Mucosa of descending colon (tissue), 3 donors: ENCODE measurements around the gene MGA. TPM values are rescaled to one million over a fixed set of nuclear protein-coding genes. Genes with fewer than 3 reads are reported as not detected.

Source experiments
- ATAC-seq: fragments of 200-7000 bp; cut with Tn5 transposase; one replicate; pipeline ENCODE4 v1.9.1; 2020; ENCODE audit warnings: mild to moderate bottlenecking, moderate library complexity
- DNase-seq, 3 donors: peaks; one replicate each; pipeline ENCODE4 v3.0.0-alpha.2; 2020
- H3K36me3 ChIP-seq: fragments of 200-600 bp; one replicate; pipeline ENCODE4 v1.8.0; 2021; ENCODE audit warnings: low read depth, mild to moderate bottlenecking
- H3K4me1 ChIP-seq: fragments of 200-600 bp; one replicate; pipeline ENCODE4 v1.8.0; 2021; ENCODE audit warnings: low read depth, mild to moderate bottlenecking
- H3K4me3 ChIP-seq: fragments of 200-600 bp; one replicate; pipeline ENCODE4 v1.8.0; 2021; ENCODE audit warnings: mild to moderate bottlenecking
- H3K9me3 ChIP-seq: fragments of 200-600 bp; one replicate; pipeline ENCODE4 v1.8.0; 2021; ENCODE audit warnings: mild to moderate bottlenecking
- CTCF ChIP-seq: fragments of 200-600 bp; IDR thresholded peaks from one replicate; pipeline ENCODE4 v1.8.0; 2022; ENCODE audit warnings: antibody characterized with exemption, mild to moderate bottlenecking
- intact Hi-C, 2 donors: fragments of 100-400 bp; cut with DNase I in 1 of 2; cut with micrococcal nuclease in 1 of 2; formaldehyde crosslinking; loops; one replicate each; pipeline versions ENCODE4 v1.11.0 to v1.11.1; 2022; cut with DNase I, micrococcal nuclease
- total RNA-seq, 3 donors: library from RNA; stranded (reverse); fragmentation: NEBNext Ultra II Directional in 2 of 3; extraction: Animal tissue kit (Norgen Biotek cat#: 25700) in 2 of 3; gene quantifications; one replicate each; pipeline versions ENCODE4 v1.2.1 to v1.2.4, GENCODE V29; 2021 to 2023
- donor health status: DM: no; HTN: no; CAD: no; lungs with moderate emphysema.
- donor health status: DM: no; HTN: no; CAD: no.
- donor health status: DM: no; HTN: yes; CAD: no.

The MGA gene
- total RNA-seq, 3 donors from 2014 or later: 29.1 to 50.5 (median 29.2) TPM

- DNase-seq (no peak), ATAC-seq (no peak)
- intact Hi-C loops: no loop called here
- no peak overlapping the region for H3K4me3 ChIP-seq
- TF ChIP-seq CTCF: no peak
- peaks cover 13% of the 10 kb centered on the region for H3K4me1 ChIP-seq
- H3K9me3 ChIP-seq: no peaks in the 10 kb centered on the region
- H3K36me3 ChIP-seq: no peaks in the 10 kb centered on the region
Measured at GRCh38 chr15:41688671-41689070, 28.5 kb downstream of the MGA start.

- Histone ChIP-seq H3K9me3 (no peaks in the 10 kb centered on the region), H3K4me3 (no peak overlapping the region), H3K4me1 (peaks cover 13% of the 10 kb centered on the region), H3K36me3 (no peaks in the 10 kb centered on the region)
- DNase-seq: no peak
- intact Hi-C loops: no loop called here
- ATAC-seq: no peak
- TF ChIP-seq CTCF: no peak
Measured at GRCh38 chr15:41689083-41689482, 28.9 kb downstream of the MGA start.

DNA sequence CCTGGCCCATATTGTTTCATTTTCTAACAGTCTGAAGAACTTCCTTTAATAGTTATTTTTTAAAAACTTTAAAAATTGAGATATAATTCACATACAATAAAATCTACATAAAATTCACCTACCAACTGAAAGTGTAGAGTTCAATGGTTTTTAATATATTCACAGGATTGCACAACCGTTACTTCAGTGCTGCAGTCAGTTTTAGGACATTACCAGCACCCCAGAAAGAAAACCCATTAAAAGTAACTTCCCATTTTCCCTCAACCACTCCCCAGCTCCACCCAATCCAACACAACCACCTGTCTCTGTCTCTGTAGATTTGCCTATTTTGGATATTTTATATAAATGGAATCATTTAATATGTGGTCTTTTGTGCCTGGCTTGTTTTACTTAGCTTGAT, 29.6 kb downstream of the MGA start:
- H3K4me3 ChIP-seq: no peak overlapping the region
- intact Hi-C loops: no loop called here
- DNase-seq: no peak
- H3K9me3 ChIP-seq: no peaks in the 10 kb centered on the region
- H3K36me3 ChIP-seq: no peaks in the 10 kb centered on the region
- H3K4me1 ChIP-seq: peaks cover 13% of the 10 kb centered on the region
- no peak for TF ChIP-seq CTCF
- ATAC-seq: no peak

- intact Hi-C loops: no loop called here
- Histone ChIP-seq H3K4me1 (peaks cover 13% of the 10 kb centered on the region), H3K36me3 (no peaks in the 10 kb centered on the region), H3K9me3 (no peaks in the 10 kb centered on the region), H3K4me3 (no peak overlapping the region)
- no peak for TF ChIP-seq CTCF
- DNase-seq: no peak
- no peak for ATAC-seq
Measured at GRCh38 chr15:41690636-41691035, 30.4 kb downstream of the MGA start.

DNA sequence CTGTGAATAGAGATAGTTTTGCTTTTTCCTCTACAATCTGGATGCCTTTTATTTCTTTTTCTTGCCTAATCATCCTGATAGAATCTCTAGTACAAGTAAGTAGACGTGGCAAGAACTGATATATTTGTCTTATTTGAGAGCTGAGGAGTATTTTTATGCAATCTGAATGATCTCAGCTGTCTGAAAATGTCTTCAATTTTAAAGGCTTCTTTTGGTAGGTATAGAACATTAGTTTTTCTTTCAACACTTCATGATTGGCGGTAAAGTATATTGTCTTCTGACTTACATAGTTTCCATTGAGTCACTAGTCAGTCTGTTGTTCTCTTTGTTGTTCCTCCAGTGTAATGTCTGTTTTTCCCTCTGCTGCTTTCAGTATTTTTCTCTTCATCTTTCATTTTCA, 31.3 kb downstream of the MGA start:
- TF ChIP-seq CTCF: no peak
- H3K4me3 ChIP-seq: no peak overlapping the region
- no peak for DNase-seq
- H3K4me1 ChIP-seq: peaks cover 13% of the 10 kb centered on the region
- intact Hi-C loops: no loop called here
- H3K36me3 ChIP-seq: no peaks in the 10 kb centered on the region
- no peaks in the 10 kb centered on the region for H3K9me3 ChIP-seq
- ATAC-seq: no peak

- ATAC-seq: no peak
- TF ChIP-seq CTCF: no peak
- H3K4me1 ChIP-seq: peaks cover 13% of the 10 kb centered on the region
Measured at GRCh38 chr15:41692049-41692448, 31.8 kb downstream of the MGA start.

More at GRCh38 chr15:41692049-41692448, 31.8 kb downstream of the MGA start:
- no peak overlapping the region for H3K4me3 ChIP-seq
- H3K36me3 ChIP-seq: no peaks in the 10 kb centered on the region
- no peaks in the 10 kb centered on the region for H3K9me3 ChIP-seq
- intact Hi-C loops: no loop called here
- DNase-seq: no peak
